GM23338 (cell line): ENCODE data around the gene TMEM225B. TPM values are rescaled to one million over a fixed set of nuclear protein-coding genes. Genes with fewer than 3 reads are reported as not detected.

Experiments used
- ATAC-seq: fragments of 200-7000 bp; cut with Tn5 transposase; 3 replicates; pipeline ENCODE4 v1.9.1; 2020
- DNase-seq: peaks from one replicate; pipeline ENCODE4 v3.0.0-alpha.2; 2015; ENCODE audit warnings: low spot score
- H2AFZ ChIP-seq: fragments of 200-600 bp; sonication (generic); 2 replicates; pipeline ENCODE4 v1.8.0; 2016; ENCODE audit warnings: antibody characterized with exemption, mild to moderate bottlenecking, moderate library complexity
- H3F3A ChIP-seq: fragments of 200-600 bp; sonication (generic); replicated peaks from 2 replicates; pipeline ENCODE4 v1.8.0; 2017; ENCODE audit warnings: antibody characterized with exemption, mixed run types, low read depth
- H3K27ac ChIP-seq: fragments of 200-600 bp; sonication (generic); 2 replicates; pipeline ENCODE4 v1.6.1; 2016; ENCODE audit warnings: low read depth
- H3K27me3 ChIP-seq: fragments of 200-600 bp; sonication (generic); 2 replicates; pipeline ENCODE4 v1.8.0; 2016; ENCODE audit warnings: mild to moderate bottlenecking, mixed run types, moderate library complexity; ENCODE audit not compliant: insufficient read depth
- H3K36me3 ChIP-seq: fragments of 200-600 bp; sonication (generic); 2 replicates; pipeline ENCODE4 v1.8.0; 2016; ENCODE audit warnings: mild to moderate bottlenecking; ENCODE audit not compliant: insufficient read depth
- H3K4me1 ChIP-seq: fragments of 200-600 bp; sonication (generic); 2 replicates; pipeline ENCODE4 v1.8.0; 2016; ENCODE audit warnings: mild to moderate bottlenecking, moderate library complexity; ENCODE audit not compliant: insufficient read depth
- H3K4me2 ChIP-seq: fragments of 200-600 bp; sonication (generic); 2 replicates; pipeline ENCODE4 v1.7.1; 2017; ENCODE audit warnings: mixed run types
- H3K4me3 ChIP-seq: fragments of 200-600 bp; sonication (generic); 2 replicates; pipeline ENCODE4 v1.6.1; 2016; ENCODE audit warnings: mixed run types
- H3K79me2 ChIP-seq: fragments of 200-600 bp; sonication (generic); replicated peaks from 2 replicates; pipeline ENCODE4 v1.8.0; 2017; ENCODE audit warnings: mild to moderate bottlenecking; ENCODE audit not compliant: insufficient read depth
- H3K9me2 ChIP-seq: fragments of 200-600 bp; sonication (generic); 2 replicates; pipeline ENCODE4 v1.8.0; 2017; ENCODE audit not compliant: insufficient read depth
- H4K20me1 ChIP-seq: fragments of 200-600 bp; sonication (generic); replicated peaks from 2 replicates; pipeline ENCODE4 v1.8.0; 2017; ENCODE audit warnings: mild to moderate bottlenecking; ENCODE audit not compliant: insufficient read depth
- H3K27ac Mint-ChIP-seq: 2 replicates; pipeline ENCODE4 v1.8.0; 2020; ENCODE audit warnings: inconsistent platforms, mild to moderate bottlenecking, moderate library complexity, mixed read lengths
- H3K27me3 Mint-ChIP-seq: 3 replicates; pipeline ENCODE4 v1.8.0; 2022; ENCODE audit warnings: low read depth, mild to moderate bottlenecking, moderate library complexity, mixed read lengths, inconsistent platforms; ENCODE audit not compliant: insufficient read depth, poor library complexity
- H3K36me3 Mint-ChIP-seq: 3 replicates; pipeline ENCODE4 v1.8.0; 2021; ENCODE audit warnings: low read depth, mild to moderate bottlenecking, inconsistent platforms, moderate library complexity, mixed read lengths
- H3K4me1 Mint-ChIP-seq: 3 replicates; pipeline ENCODE4 v1.8.0; 2020; ENCODE audit warnings: mild to moderate bottlenecking, inconsistent platforms, mixed read lengths
- H3K4me3 Mint-ChIP-seq: 3 replicates; pipeline ENCODE4 v1.8.0; 2021; ENCODE audit warnings: moderate library complexity, mild to moderate bottlenecking, inconsistent platforms, mixed read lengths
- H3K9me3 Mint-ChIP-seq: 3 replicates; pipeline ENCODE4 v1.8.0; 2020; ENCODE audit warnings: moderate library complexity, mild to moderate bottlenecking, inconsistent platforms, mixed read lengths
- CREB1 ChIP-seq: fragments of 250-450 bp; sonication (Bioruptor Pico); IDR thresholded peaks from 2 replicates; pipeline ENCODE4 v1.5.0; 2020; ENCODE audit warnings: low read depth, mild to moderate bottlenecking, moderate library complexity
- EZH2 ChIP-seq: fragments of 200-600 bp; sonication (generic); IDR thresholded peaks from one replicate; pipeline ENCODE4 v1.8.0; 2017; ENCODE audit warnings: antibody characterized with exemption, mild to moderate bottlenecking, low read depth; ENCODE audit not compliant: unreplicated experiment
- EZH2phosphoT487 ChIP-seq: fragments of 200-600 bp; sonication (generic); IDR thresholded peaks from one replicate; pipeline ENCODE4 v1.8.1; 2018; ENCODE audit warnings: antibody characterized with exemption; ENCODE audit not compliant: unreplicated experiment
- JUNB ChIP-seq: IDR thresholded peaks from one replicate; pipeline ENCODE4 v1.6.1; 2016; ENCODE audit warnings: antibody characterized with exemption; ENCODE audit not compliant: unreplicated experiment
- NANOG ChIP-seq: IDR thresholded peaks from 2 replicates; pipeline ENCODE4 v1.6.1; 2016; ENCODE audit warnings: antibody characterized with exemption, borderline replicate concordance
- POLR2AphosphoS5 ChIP-seq: IDR thresholded peaks from 2 replicates; pipeline ENCODE4 v1.6.1; 2016; ENCODE audit warnings: antibody characterized with exemption, low read depth
- STAT1 ChIP-seq: IDR thresholded peaks from one replicate; pipeline ENCODE4 v1.6.1; 2016; ENCODE audit warnings: antibody characterized with exemption; ENCODE audit not compliant: unreplicated experiment
- ZNF114 ChIP-seq: fragments of 250-450 bp; sonication (Bioruptor Pico); IDR thresholded peaks from 2 replicates; pipeline ENCODE4 v1.5.0; 2020; ENCODE audit warnings: mild to moderate bottlenecking, moderate library complexity
- ZNF331 ChIP-seq: fragments of 250-450 bp; sonication (Bioruptor Pico); IDR thresholded peaks from 2 replicates; pipeline ENCODE4 v1.5.0; 2020; ENCODE audit warnings: low read depth, mild to moderate bottlenecking, moderate library complexity
- polyA plus RNA-seq: library from polyadenylated mRNA; unstranded; fragments of >200 nt; fragmentation: Nextera tagmentation; extraction: Ambion mirVana; gene quantifications from 2 replicates; pipeline ENCODE4 v1.2.1, GENCODE V29; 2016
- total RNA-seq: library from RNA; depleted of rRNA; stranded (reverse); fragments of >200 nt; shearing (Covaris generic); gene quantifications from 2 replicates; pipeline ENCODE4 v1.2.3, GENCODE V29; 2014
- TF ChIP-seq, protein P1 (sequence below): IDR thresholded peaks from 2 replicates; pipeline ENCODE4 v1.6.1; 2016; ENCODE audit warnings: antibody characterized with exemption
- TF ChIP-seq, protein P2 (sequence below): IDR thresholded peaks from one replicate; pipeline ENCODE4 v1.6.1; 2018; ENCODE audit warnings: antibody characterized with exemption; ENCODE audit not compliant: unreplicated experiment
- TF ChIP-seq, protein P3 (sequence below), 2 experiments: fragments of 200-600 bp in 1 of 2; sonication (generic) in 1 of 2; conservative IDR thresholded peaks; 2 replicates each; pipeline versions ENCODE4 v1.5.1 to v1.6.1; 2016 to 2017; ENCODE audit warnings: antibody characterized with exemption in 2 of 2, low read depth in 2 of 2, mild to moderate bottlenecking in 2 of 2, moderate library complexity in 1 of 2
- TF ChIP-seq, protein P4 (sequence below): fragments of 250-450 bp; sonication (Bioruptor Pico); IDR thresholded peaks from 2 replicates; pipeline ENCODE4 v1.5.0; 2020; ENCODE audit warnings: mild to moderate bottlenecking, moderate library complexity

The TMEM225B gene
- total and polyA plus RNA-seq, 2 experiments from 2014 or later: 0.45 TPM; not detected in 1

DNA sequence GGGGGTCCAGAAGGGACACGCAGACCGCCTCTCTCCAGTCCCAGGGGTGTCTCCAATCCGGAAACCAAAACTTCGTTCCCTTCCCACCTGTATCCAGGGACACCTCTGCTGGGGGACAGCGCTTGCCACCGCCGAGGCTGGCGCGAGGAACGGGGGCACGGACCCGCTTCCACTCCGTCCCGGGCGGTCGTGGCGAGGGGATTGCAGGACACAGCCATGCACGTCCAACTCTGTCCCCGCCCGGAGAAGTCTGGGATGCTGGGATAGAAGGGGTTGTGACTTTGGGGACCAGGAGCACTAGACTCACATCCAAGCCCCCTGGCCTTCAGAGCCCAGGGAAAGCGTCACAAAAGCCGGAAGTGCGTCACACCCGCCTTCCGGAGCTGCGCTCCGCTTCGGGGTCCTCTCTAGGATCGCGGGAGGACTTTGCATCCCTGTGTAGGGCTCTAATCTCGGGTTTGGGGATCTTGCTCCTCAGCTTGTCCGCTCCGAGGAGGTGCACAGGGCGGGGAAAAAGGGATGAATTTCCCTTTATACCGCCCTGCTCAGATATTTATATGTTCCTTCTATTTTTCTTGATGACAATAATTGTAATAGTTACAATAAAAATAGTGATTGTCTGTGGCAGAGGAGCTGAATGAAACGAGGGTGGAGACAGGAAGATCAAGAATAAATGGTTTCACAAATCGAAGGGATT lies 46.2 kb upstream of the TMEM225B start, which contains the start of gene FAM200A:
Gene FAM200A, minus strand, starts transcription at position 348 of the 697 bp plus-strand sequence. CDS start 3,707 bp downstream, outside the sequence.
- Histone ChIP-seq H3K27ac (peak within 1 kb of the TSS; percentile 60; the same call in 1 of the 2 replicates), H3K79me2 (peaks cover 28% of the 10 kb centered on the region; the same call in 1 of the 2 replicates), H3K4me1 (peaks cover 5% of the 10 kb centered on the region; the same call in 1 of the 2 replicates), H2AFZ (peak within 1 kb of the TSS; percentile 93), H3F3A (peaks cover 4% of the 10 kb centered on the region; the same call in 1 of the 2 replicates), H4K20me1 (0 out of 2 replicates have a peak, but pooled peaks cover 2% of the 10 kb centered on the region), H3K4me3 (peak within 1 kb of the TSS; percentile 95), H3K36me3 (peaks cover 3% of the 10 kb centered on the region; the same call in 1 of the 2 replicates), H3K27me3 (no peaks in the 10 kb centered on the region), H3K9me2 (no peaks in the 10 kb centered on the region), H3K4me2 (peak within 1 kb of the TSS; percentile 75)
- DNase-seq (peak; percentile 98), ATAC-seq (peak; percentile 100)
- peak within 1 kb of the TSS; percentile 90 for H3K4me3 Mint-ChIP-seq
- peaks cover 38% of the 10 kb centered on the region for H3K36me3 Mint-ChIP-seq
- H3K9me3 Mint-ChIP-seq: peaks cover 22% of the 10 kb centered on the region; the same call in 2 of the 3 replicates
- peaks cover 3% of the 10 kb centered on the region for H3K27me3 Mint-ChIP-seq
- peaks cover 4% of the 10 kb centered on the region; the same call in 1 of the 3 replicates for H3K4me1 Mint-ChIP-seq
- peak within 1 kb of the TSS; percentile 68; the same call in 1 of the 2 replicates for H3K27ac Mint-ChIP-seq
- TF ChIP-seq EZH2: no peak
- TF ChIP-seq ZNF114: no peak
- TF ChIP-seq JUNB: no peak
- TF ChIP-seq NANOG: no peak
- TF ChIP-seq, protein P1, sequence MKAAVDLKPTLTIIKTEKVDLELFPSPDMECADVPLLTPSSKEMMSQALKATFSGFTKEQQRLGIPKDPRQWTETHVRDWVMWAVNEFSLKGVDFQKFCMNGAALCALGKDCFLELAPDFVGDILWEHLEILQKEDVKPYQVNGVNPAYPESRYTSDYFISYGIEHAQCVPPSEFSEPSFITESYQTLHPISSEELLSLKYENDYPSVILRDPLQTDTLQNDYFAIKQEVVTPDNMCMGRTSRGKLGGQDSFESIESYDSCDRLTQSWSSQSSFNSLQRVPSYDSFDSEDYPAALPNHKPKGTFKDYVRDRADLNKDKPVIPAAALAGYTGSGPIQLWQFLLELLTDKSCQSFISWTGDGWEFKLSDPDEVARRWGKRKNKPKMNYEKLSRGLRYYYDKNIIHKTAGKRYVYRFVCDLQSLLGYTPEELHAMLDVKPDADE: peak; percentile 86
- TF ChIP-seq, protein P2, sequence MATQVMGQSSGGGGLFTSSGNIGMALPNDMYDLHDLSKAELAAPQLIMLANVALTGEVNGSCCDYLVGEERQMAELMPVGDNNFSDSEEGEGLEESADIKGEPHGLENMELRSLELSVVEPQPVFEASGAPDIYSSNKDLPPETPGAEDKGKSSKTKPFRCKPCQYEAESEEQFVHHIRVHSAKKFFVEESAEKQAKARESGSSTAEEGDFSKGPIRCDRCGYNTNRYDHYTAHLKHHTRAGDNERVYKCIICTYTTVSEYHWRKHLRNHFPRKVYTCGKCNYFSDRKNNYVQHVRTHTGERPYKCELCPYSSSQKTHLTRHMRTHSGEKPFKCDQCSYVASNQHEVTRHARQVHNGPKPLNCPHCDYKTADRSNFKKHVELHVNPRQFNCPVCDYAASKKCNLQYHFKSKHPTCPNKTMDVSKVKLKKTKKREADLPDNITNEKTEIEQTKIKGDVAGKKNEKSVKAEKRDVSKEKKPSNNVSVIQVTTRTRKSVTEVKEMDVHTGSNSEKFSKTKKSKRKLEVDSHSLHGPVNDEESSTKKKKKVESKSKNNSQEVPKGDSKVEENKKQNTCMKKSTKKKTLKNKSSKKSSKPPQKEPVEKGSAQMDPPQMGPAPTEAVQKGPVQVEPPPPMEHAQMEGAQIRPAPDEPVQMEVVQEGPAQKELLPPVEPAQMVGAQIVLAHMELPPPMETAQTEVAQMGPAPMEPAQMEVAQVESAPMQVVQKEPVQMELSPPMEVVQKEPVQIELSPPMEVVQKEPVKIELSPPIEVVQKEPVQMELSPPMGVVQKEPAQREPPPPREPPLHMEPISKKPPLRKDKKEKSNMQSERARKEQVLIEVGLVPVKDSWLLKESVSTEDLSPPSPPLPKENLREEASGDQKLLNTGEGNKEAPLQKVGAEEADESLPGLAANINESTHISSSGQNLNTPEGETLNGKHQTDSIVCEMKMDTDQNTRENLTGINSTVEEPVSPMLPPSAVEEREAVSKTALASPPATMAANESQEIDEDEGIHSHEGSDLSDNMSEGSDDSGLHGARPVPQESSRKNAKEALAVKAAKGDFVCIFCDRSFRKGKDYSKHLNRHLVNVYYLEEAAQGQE: peak; percentile 5
- TF ChIP-seq, protein P3, sequence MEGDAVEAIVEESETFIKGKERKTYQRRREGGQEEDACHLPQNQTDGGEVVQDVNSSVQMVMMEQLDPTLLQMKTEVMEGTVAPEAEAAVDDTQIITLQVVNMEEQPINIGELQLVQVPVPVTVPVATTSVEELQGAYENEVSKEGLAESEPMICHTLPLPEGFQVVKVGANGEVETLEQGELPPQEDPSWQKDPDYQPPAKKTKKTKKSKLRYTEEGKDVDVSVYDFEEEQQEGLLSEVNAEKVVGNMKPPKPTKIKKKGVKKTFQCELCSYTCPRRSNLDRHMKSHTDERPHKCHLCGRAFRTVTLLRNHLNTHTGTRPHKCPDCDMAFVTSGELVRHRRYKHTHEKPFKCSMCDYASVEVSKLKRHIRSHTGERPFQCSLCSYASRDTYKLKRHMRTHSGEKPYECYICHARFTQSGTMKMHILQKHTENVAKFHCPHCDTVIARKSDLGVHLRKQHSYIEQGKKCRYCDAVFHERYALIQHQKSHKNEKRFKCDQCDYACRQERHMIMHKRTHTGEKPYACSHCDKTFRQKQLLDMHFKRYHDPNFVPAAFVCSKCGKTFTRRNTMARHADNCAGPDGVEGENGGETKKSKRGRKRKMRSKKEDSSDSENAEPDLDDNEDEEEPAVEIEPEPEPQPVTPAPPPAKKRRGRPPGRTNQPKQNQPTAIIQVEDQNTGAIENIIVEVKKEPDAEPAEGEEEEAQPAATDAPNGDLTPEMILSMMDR (conservative IDR thresholded peaks at IDR 0.05; ENCODE audit: low read depth in 2 of 2): no peak
- TF ChIP-seq POLR2AphosphoS5: peak; percentile 97
- TF ChIP-seq STAT1: no peak
- no peak for TF ChIP-seq ZNF331 (CRISPR knock-in tag)
- TF ChIP-seq, protein P4, sequence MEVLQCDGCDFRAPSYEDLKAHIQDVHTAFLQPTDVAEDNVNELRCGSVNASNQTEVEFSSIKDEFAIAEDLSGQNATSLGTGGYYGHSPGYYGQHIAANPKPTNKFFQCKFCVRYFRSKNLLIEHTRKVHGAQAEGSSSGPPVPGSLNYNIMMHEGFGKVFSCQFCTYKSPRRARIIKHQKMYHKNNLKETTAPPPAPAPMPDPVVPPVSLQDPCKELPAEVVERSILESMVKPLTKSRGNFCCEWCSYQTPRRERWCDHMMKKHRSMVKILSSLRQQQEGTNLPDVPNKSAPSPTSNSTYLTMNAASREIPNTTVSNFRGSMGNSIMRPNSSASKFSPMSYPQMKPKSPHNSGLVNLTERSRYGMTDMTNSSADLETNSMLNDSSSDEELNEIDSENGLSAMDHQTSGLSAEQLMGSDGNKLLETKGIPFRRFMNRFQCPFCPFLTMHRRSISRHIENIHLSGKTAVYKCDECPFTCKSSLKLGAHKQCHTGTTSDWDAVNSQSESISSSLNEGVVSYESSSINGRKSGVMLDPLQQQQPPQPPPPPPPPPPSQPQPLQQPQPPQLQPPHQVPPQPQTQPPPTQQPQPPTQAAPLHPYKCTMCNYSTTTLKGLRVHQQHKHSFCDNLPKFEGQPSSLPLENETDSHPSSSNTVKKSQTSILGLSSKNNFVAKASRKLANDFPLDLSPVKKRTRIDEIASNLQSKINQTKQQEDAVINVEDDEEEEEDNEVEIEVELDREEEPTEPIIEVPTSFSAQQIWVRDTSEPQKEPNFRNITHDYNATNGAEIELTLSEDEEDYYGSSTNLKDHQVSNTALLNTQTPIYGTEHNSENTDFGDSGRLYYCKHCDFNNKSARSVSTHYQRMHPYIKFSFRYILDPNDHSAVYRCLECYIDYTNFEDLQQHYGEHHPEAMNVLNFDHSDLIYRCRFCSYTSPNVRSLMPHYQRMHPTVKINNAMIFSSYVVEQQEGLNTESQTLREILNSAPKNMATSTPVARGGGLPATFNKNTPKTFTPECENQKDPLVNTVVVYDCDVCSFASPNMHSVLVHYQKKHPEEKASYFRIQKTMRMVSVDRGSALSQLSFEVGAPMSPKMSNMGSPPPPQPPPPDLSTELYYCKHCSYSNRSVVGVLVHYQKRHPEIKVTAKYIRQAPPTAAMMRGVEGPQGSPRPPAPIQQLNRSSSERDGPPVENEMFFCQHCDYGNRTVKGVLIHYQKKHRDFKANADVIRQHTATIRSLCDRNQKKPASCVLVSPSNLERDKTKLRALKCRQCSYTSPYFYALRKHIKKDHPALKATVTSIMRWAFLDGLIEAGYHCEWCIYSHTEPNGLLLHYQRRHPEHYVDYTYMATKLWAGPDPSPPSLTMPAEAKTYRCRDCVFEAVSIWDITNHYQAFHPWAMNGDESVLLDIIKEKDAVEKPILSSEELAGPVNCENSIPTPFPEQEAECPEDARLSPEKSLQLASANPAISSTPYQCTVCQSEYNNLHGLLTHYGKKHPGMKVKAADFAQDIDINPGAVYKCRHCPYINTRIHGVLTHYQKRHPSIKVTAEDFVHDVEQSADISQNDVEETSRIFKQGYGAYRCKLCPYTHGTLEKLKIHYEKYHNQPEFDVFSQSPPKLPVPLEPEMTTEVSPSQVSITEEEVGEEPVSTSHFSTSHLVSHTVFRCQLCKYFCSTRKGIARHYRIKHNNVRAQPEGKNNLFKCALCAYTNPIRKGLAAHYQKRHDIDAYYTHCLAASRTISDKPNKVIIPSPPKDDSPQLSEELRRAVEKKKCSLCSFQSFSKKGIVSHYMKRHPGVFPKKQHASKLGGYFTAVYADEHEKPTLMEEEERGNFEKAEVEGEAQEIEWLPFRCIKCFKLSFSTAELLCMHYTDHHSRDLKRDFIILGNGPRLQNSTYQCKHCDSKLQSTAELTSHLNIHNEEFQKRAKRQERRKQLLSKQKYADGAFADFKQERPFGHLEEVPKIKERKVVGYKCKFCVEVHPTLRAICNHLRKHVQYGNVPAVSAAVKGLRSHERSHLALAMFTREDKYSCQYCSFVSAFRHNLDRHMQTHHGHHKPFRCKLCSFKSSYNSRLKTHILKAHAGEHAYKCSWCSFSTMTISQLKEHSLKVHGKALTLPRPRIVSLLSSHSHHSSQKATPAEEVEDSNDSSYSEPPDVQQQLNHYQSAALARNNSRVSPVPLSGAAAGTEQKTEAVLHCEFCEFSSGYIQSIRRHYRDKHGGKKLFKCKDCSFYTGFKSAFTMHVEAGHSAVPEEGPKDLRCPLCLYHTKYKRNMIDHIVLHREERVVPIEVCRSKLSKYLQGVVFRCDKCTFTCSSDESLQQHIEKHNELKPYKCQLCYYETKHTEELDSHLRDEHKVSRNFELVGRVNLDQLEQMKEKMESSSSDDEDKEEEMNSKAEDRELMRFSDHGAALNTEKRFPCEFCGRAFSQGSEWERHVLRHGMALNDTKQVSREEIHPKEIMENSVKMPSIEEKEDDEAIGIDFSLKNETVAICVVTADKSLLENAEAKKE (CRISPR knock-in tag): no peak
- TF ChIP-seq EZH2phosphoT487: no peak
- TF ChIP-seq CREB1 (CRISPR knock-in tag): peak; percentile 98
